Measurements from ENCODE around the gene ANP32E. TPM values are rescaled to one million over a fixed set of nuclear protein-coding genes. Genes with fewer than 3 reads are reported as not detected.

The ANP32E gene
- total and polyA plus RNA-seq, 9 donors = 16.3 to 43.8 (median 29.7) TPM

- DNase-seq = peak; percentile 78 to 86 (median 81)
- no peak for TF ChIP-seq POLR2A (IDR thresholded peaks at IDR 0.05)
- TF ChIP-seq EP300 (IDR thresholded peaks at IDR 0.05) = no peak
- peak; percentile 31 to 75 (median 75) for TF ChIP-seq CTCF (IDR thresholded peaks at IDR 0.05)
- Histone ChIP-seq H3K9me3 (no peaks in the 10 kb centered on the region), H3K27ac (peak overlapping the region; percentile 73 to 87), H3K4me1 (ENCODE audit: insufficient read depth) (peaks cover 8% of the 10 kb centered on the region), H3K36me3 (no peaks in the 10 kb centered on the region), H3K27me3 (no peaks in the 10 kb centered on the region), H3K4me3 (peak overlapping the region; percentile 44)
- 0% methylated on average over 15 of the region's 15 CpGs for WGBS, 3 donors
- intact Hi-C loops (cut with DNase I) = no loop called here
Observed at GRCh38 chr1:150281221-150281757, 45.4 kb upstream of the ANP32E start.

GRCh38 chr1:150280138-150280707, 44.3 kb upstream of the ANP32E start:
- H3K4me1 ChIP-seq (ENCODE audit: insufficient read depth) = peaks cover 8% of the 10 kb centered on the region
- H3K27ac ChIP-seq = no peak overlapping the region
- H3K4me3 ChIP-seq = no peak overlapping the region
- TF ChIP-seq CTCF (IDR thresholded peaks at IDR 0.05) (no peak), POLR2A (IDR thresholded peaks at IDR 0.05) (no peak), EP300 (IDR thresholded peaks at IDR 0.05) (no peak)
- 70 to 78% (median 73%) methylated on average over 6 of the region's 6 CpGs for WGBS, 3 donors
- DNase-seq = no peak
- no peaks in the 10 kb centered on the region for H3K36me3 ChIP-seq
- intact Hi-C loops (cut with DNase I) = no loop called here
- no peaks in the 10 kb centered on the region for H3K9me3 ChIP-seq
- no peaks in the 10 kb centered on the region for H3K27me3 ChIP-seq

- TF ChIP-seq CTCF (IDR thresholded peaks at IDR 0.05) (no peak), EP300 (IDR thresholded peaks at IDR 0.05) (no peak), POLR2A (IDR thresholded peaks at IDR 0.05) (no peak)
- DNase-seq = no peak
- peaks cover 3% of the 10 kb centered on the region for H3K4me1 ChIP-seq (ENCODE audit: insufficient read depth)
- no peaks in the 10 kb centered on the region for H3K9me3 ChIP-seq
- H3K27me3 ChIP-seq = no peaks in the 10 kb centered on the region
- intact Hi-C loops (cut with DNase I) = no loop called here
- WGBS, 3 donors = 54 to 68% (median 63%) methylated on average over 1 of the region's 1 CpG
- no peaks in the 10 kb centered on the region for H3K36me3 ChIP-seq
- H3K27ac ChIP-seq = no peak overlapping the region
- H3K4me3 ChIP-seq = no peak overlapping the region
Observed at GRCh38 chr1:150273311-150273710, 37.4 kb upstream of the ANP32E start.

- Histone ChIP-seq H3K36me3 (no peaks in the 10 kb centered on the region), H3K27me3 (no peaks in the 10 kb centered on the region), H3K27ac (no peak overlapping the region), H3K9me3 (no peaks in the 10 kb centered on the region), H3K4me1 (ENCODE audit: insufficient read depth) (peaks cover 8% of the 10 kb centered on the region), H3K4me3 (no peak overlapping the region)
- 91% methylated on average over 7 of the region's 7 CpGs for WGBS, 3 donors
- no peak for TF ChIP-seq POLR2A (IDR thresholded peaks at IDR 0.05)
- no peak for TF ChIP-seq CTCF (IDR thresholded peaks at IDR 0.05)
- no peak for TF ChIP-seq EP300 (IDR thresholded peaks at IDR 0.05)
- no peak for DNase-seq
- intact Hi-C loops (cut with DNase I) = no loop called here
Observed at GRCh38 chr1:150271291-150271959, 35.5 kb upstream of the ANP32E start.

Measured in ovary (tissue), 9 donors.